ENCODE results near the gene MTAP.
"Not testable (repeated sequence)": the region's sequence is repeated elsewhere in the genome, so short reads cannot be mapped to it uniquely, and the experiment has no call there.

MTAP gene

DNA sequence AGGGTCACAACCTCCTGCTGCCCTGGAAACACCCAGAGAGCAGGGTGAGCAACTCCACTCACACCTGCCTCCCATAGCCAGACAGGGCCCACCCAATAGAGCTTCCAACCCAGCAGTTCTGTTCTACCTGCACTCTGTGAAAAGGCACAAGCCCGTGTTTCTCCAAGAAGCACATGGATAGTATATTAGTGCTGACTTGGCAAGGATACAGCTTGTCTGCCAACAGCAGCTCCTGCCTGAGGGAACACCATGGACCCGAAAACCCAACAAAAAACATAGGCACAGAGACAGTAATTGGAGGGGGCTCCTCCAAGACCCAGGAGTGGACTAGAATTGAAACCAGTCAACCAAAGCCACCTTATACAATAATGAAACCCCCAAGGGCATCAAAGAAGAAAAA lies 143.2 kb downstream of the MTAP start:
- H3K4me3 ChIP-seq (ENCODE audit: low read length) = no peak overlapping the region
- no peaks in the 10 kb centered on the region for H3K36me3 ChIP-seq (replicated peaks; ENCODE audit: insufficient read depth, low read length)
- no peaks in the 10 kb centered on the region for H3F3A ChIP-seq (ENCODE audit: insufficient read depth, low read length)
- no peak overlapping the region for H3K27ac ChIP-seq (ENCODE audit: low read length)
- H3K4me1 ChIP-seq (ENCODE audit: low read length) = no peaks in the 10 kb centered on the region
- TF ChIP-seq EZH2 (optimal IDR thresholded peaks at IDR 0.05; ENCODE audit: low read depth, low read length) (no peak), EZH2phosphoT487 (IDR thresholded peaks at IDR 0.05; ENCODE audit: low read length) (no peak)
- TF ChIP-seq, protein P1, sequence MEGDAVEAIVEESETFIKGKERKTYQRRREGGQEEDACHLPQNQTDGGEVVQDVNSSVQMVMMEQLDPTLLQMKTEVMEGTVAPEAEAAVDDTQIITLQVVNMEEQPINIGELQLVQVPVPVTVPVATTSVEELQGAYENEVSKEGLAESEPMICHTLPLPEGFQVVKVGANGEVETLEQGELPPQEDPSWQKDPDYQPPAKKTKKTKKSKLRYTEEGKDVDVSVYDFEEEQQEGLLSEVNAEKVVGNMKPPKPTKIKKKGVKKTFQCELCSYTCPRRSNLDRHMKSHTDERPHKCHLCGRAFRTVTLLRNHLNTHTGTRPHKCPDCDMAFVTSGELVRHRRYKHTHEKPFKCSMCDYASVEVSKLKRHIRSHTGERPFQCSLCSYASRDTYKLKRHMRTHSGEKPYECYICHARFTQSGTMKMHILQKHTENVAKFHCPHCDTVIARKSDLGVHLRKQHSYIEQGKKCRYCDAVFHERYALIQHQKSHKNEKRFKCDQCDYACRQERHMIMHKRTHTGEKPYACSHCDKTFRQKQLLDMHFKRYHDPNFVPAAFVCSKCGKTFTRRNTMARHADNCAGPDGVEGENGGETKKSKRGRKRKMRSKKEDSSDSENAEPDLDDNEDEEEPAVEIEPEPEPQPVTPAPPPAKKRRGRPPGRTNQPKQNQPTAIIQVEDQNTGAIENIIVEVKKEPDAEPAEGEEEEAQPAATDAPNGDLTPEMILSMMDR (IDR thresholded peaks at IDR 0.05; ENCODE audit: low read length) = no peak
- DNase-seq = no peak
- H2AFZ ChIP-seq (ENCODE audit: low read length) = no peak overlapping the region
- H3K9me3 ChIP-seq (replicated peaks; ENCODE audit: insufficient read depth, low read length) = no peaks in the 10 kb centered on the region
- no peaks in the 10 kb centered on the region for H3K27me3 ChIP-seq (replicated peaks; ENCODE audit: insufficient read depth, low read length)
- H3K9ac ChIP-seq (ENCODE audit: low read length) = no peak overlapping the region
- no peaks in the 10 kb centered on the region for H3K9me2 ChIP-seq (replicated peaks; ENCODE audit: insufficient read depth, low read length)
- no peaks in the 10 kb centered on the region for H4K20me1 ChIP-seq (ENCODE audit: insufficient read depth, low read length)
- H3K4me2 ChIP-seq (ENCODE audit: low read depth, low read length) = no peak overlapping the region
- no peaks in the 10 kb centered on the region for H3K79me2 ChIP-seq (ENCODE audit: low read length)

DNA sequence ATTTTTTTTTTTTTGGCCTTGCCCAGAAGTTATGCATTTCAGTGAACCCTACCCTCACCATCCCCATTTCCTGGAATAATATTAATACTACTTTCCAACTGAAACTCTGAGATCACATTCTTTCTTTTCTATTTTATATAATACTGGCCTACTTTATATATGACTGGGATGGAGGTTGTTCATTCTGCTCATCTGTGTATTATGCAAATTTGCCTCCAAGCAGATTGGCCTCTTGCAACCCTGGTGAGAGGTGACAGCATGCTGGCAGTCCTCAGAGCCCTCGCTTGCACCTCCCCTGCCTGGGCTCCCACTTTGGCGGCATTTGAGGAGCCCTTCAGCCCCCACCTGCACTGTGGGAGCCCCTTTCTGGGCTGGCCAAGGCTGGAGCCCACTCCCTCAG lies 156.4 kb downstream of the MTAP start:
- H3K9ac ChIP-seq (ENCODE audit: low read length) = no peak overlapping the region
- H3K27me3 ChIP-seq (replicated peaks; ENCODE audit: insufficient read depth, low read length) = no peaks in the 10 kb centered on the region
- no peaks in the 10 kb centered on the region for H3F3A ChIP-seq (ENCODE audit: insufficient read depth, low read length)
- H3K27ac ChIP-seq (ENCODE audit: low read length) = no peak overlapping the region
- H3K79me2 ChIP-seq (ENCODE audit: low read length) = no peaks in the 10 kb centered on the region
- no peak overlapping the region for H3K4me3 ChIP-seq (ENCODE audit: low read length)
- no peaks in the 10 kb centered on the region for H3K9me3 ChIP-seq (replicated peaks; ENCODE audit: insufficient read depth, low read length)
- no peaks in the 10 kb centered on the region for H4K20me1 ChIP-seq (ENCODE audit: insufficient read depth, low read length)
- H3K36me3 ChIP-seq (replicated peaks; ENCODE audit: insufficient read depth, low read length) = no peaks in the 10 kb centered on the region
- TF ChIP-seq EZH2 (optimal IDR thresholded peaks at IDR 0.05; ENCODE audit: low read depth, low read length) = no peak
- no peak for TF ChIP-seq EZH2phosphoT487 (IDR thresholded peaks at IDR 0.05; ENCODE audit: low read length)
- TF ChIP-seq, protein P1 (IDR thresholded peaks at IDR 0.05; ENCODE audit: low read length) = no peak
- H3K9me2 ChIP-seq (replicated peaks; ENCODE audit: insufficient read depth, low read length) = no peaks in the 10 kb centered on the region
- H3K4me2 ChIP-seq (ENCODE audit: low read depth, low read length) = no peak overlapping the region
- H2AFZ ChIP-seq (ENCODE audit: low read length) = no peak overlapping the region
- no peaks in the 10 kb centered on the region for H3K4me1 ChIP-seq (ENCODE audit: low read length)
- no peak for DNase-seq

DNA sequence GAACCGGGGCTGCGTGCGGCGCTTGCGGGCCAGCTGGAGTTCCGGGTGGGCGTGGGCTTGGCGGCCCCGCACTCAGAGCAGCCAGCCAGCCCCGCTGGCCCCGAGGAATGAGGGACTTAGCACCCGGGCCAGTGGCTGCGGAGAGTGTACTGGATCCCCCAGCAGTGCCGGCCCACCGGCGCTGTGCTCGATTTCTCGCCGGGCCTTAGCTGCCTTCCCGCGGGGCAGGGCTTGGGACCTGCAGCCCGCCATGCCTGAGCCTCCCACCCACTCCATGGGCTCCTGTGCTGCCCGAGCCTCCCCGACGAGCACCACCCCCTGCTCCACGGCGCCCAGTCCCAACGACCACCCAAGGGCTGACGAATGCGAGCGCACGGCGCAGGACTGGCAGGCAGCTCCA lies 156.8 kb downstream of the MTAP start:
- not testable (repeated sequence) for H2AFZ ChIP-seq (ENCODE audit: low read length); H4K20me1 ChIP-seq (ENCODE audit: insufficient read depth, low read length); H3K4me1 ChIP-seq (ENCODE audit: low read length); H3K9me3 ChIP-seq (replicated peaks; ENCODE audit: insufficient read depth, low read length); H3K9me2 ChIP-seq (replicated peaks; ENCODE audit: insufficient read depth, low read length); DNase-seq; H3K4me2 ChIP-seq (ENCODE audit: low read depth, low read length); H3K9ac ChIP-seq (ENCODE audit: low read length); H3K27ac ChIP-seq (ENCODE audit: low read length); H3F3A ChIP-seq (ENCODE audit: insufficient read depth, low read length); H3K27me3 ChIP-seq (replicated peaks; ENCODE audit: insufficient read depth, low read length); H3K4me3 ChIP-seq (ENCODE audit: low read length); H3K36me3 ChIP-seq (replicated peaks; ENCODE audit: insufficient read depth, low read length); H3K79me2 ChIP-seq (ENCODE audit: low read length)

DNA sequence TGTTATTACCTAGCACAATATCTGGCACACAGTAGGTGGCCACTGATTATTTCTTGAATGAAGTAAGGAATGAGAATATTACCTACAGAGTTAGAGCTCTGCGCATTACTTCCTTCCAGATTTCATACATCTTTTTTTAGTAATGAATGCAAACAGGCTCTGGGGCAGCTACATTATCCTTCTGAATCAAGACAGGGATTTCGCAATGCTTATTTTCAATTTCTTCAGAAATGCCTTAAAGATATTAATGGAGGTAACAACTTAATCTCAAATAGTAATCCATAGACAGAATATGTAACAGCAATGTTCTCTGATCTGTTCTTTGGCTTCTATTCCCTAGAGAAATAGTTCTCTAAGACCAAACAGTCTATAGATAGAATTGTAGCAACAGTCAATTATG lies 159.1 kb downstream of the MTAP start:
- no peaks in the 10 kb centered on the region for H3K9me2 ChIP-seq (replicated peaks; ENCODE audit: insufficient read depth, low read length)
- TF ChIP-seq, protein P1 (IDR thresholded peaks at IDR 0.05; ENCODE audit: low read length) = no peak
- no peak for TF ChIP-seq EZH2 (optimal IDR thresholded peaks at IDR 0.05; ENCODE audit: low read depth, low read length)
- TF ChIP-seq EZH2phosphoT487 (IDR thresholded peaks at IDR 0.05; ENCODE audit: low read length) = no peak
- no peaks in the 10 kb centered on the region for H3K79me2 ChIP-seq (ENCODE audit: low read length)
- no peaks in the 10 kb centered on the region for H3F3A ChIP-seq (ENCODE audit: insufficient read depth, low read length)
- H3K27ac ChIP-seq (ENCODE audit: low read length) = no peak overlapping the region
- no peaks in the 10 kb centered on the region for H3K4me1 ChIP-seq (ENCODE audit: low read length)
- H4K20me1 ChIP-seq (ENCODE audit: insufficient read depth, low read length) = no peaks in the 10 kb centered on the region
- H3K27me3 ChIP-seq (replicated peaks; ENCODE audit: insufficient read depth, low read length) = no peaks in the 10 kb centered on the region
- H3K4me3 ChIP-seq (ENCODE audit: low read length) = no peak overlapping the region
- H3K4me2 ChIP-seq (ENCODE audit: low read depth, low read length) = no peak overlapping the region
- H3K9me3 ChIP-seq (replicated peaks; ENCODE audit: insufficient read depth, low read length) = no peaks in the 10 kb centered on the region
- DNase-seq = no peak
- H2AFZ ChIP-seq (ENCODE audit: low read length) = no peak overlapping the region
- H3K36me3 ChIP-seq (replicated peaks; ENCODE audit: insufficient read depth, low read length) = no peaks in the 10 kb centered on the region
- no peak overlapping the region for H3K9ac ChIP-seq (ENCODE audit: low read length)

Measured in MM.1S (cell line).